Type B pancreatic cell (in vitro differentiated cells): ENCODE data around the gene KPNA1. TPM values are rescaled to one million over a fixed set of nuclear protein-coding genes. Genes with fewer than 3 reads are reported as not detected.

Experiments used
- DNase-seq: peaks from one replicate; pipeline ENCODE4 v3.0.0; 2021; ENCODE audit warnings: mixed read lengths; ENCODE audit not compliant: unreplicated experiment; ENCODE audit errors: extremely low spot score
- H3K27ac Mint-ChIP-seq: 2 replicates; pipeline ENCODE4 v1.8.0; 2021; ENCODE audit warnings: mild to moderate bottlenecking, mixed read lengths
- H3K27me3 Mint-ChIP-seq: 2 replicates; pipeline ENCODE4 v1.8.0; 2021; ENCODE audit warnings: mixed read lengths
- H3K36me3 Mint-ChIP-seq: 2 replicates; pipeline ENCODE4 v1.8.0; 2021; ENCODE audit warnings: mixed read lengths
- H3K4me1 Mint-ChIP-seq: one replicate; pipeline ENCODE4 v1.8.0; 2021; ENCODE audit warnings: mixed read lengths; ENCODE audit not compliant: unreplicated experiment
- H3K4me3 Mint-ChIP-seq: 2 replicates; pipeline ENCODE4 v1.8.0; 2021; ENCODE audit warnings: mild to moderate bottlenecking, mixed read lengths
- H3K9me3 Mint-ChIP-seq: 2 replicates; pipeline ENCODE4 v1.8.0; 2021; ENCODE audit warnings: mixed read lengths
- total RNA-seq: library from RNA; stranded (reverse); gene quantifications from 2 replicates; pipeline ENCODE4 v1.2.1, GENCODE V29; 2021; ENCODE audit warnings: low replicate concordance
- TF ChIP-seq, protein P1 (sequence below): fragments of 200-600 bp; sonication (generic); conservative IDR thresholded peaks from 2 replicates; pipeline ENCODE4 v1.5.0; 2021; ENCODE audit warnings: antibody characterized with exemption, mild to moderate bottlenecking

KPNA1 gene
- total RNA-seq, 1 donor from 2014 or later, result 67.7 TPM

DNA sequence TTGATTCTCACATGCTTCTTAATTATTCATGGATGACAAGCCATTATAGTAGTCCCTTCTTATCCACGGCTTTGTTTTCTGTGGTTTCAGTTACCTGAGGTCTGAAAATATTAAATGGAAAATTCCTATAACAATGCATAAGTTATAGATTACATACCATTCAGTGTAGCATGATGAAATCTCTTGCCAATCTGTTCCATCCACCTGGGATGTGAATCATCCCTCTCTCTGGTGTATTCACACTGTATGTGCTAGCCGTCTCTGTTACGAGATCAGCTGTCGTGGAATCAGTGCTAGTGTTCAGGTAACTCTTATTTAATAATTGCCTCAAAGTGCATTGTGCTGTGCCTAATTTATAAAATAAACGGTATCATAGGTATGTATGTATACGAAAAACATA, 104.1 kb downstream of the KPNA1 start:
- H3K36me3 Mint-ChIP-seq, result peaks cover 9% of the 10 kb centered on the region
- DNase-seq, result no peak
- H3K9me3 Mint-ChIP-seq, result no peaks in the 10 kb centered on the region
- H3K27me3 Mint-ChIP-seq, result no peaks in the 10 kb centered on the region
- H3K27ac Mint-ChIP-seq, result no peak overlapping the region
- H3K4me1 Mint-ChIP-seq, result peaks cover 15% of the 10 kb centered on the region
- TF ChIP-seq, protein P1, sequence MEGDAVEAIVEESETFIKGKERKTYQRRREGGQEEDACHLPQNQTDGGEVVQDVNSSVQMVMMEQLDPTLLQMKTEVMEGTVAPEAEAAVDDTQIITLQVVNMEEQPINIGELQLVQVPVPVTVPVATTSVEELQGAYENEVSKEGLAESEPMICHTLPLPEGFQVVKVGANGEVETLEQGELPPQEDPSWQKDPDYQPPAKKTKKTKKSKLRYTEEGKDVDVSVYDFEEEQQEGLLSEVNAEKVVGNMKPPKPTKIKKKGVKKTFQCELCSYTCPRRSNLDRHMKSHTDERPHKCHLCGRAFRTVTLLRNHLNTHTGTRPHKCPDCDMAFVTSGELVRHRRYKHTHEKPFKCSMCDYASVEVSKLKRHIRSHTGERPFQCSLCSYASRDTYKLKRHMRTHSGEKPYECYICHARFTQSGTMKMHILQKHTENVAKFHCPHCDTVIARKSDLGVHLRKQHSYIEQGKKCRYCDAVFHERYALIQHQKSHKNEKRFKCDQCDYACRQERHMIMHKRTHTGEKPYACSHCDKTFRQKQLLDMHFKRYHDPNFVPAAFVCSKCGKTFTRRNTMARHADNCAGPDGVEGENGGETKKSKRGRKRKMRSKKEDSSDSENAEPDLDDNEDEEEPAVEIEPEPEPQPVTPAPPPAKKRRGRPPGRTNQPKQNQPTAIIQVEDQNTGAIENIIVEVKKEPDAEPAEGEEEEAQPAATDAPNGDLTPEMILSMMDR, result no peak
- H3K4me3 Mint-ChIP-seq, result no peak overlapping the region

DNA sequence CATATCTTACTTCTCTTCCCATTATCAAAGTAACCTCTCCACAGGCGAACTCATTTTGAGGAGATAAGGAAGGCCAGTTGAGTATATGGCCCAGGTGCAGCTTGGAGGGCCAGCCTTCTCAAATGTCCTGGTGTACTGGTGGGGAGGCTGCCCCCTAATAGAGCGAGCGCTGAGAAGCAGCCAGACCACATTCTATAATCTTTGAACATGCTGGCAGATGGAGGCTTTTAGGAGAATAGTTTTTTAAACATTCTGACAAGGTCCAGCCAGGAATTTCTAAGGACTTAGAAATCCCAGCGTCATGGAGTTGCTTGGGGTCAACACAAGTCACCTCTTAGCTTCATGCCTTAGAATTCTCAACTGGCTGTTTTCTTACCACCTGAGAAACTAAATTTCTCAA, 104.6 kb downstream of the KPNA1 start:
- Mint-ChIP-seq H3K36me3 (peaks cover 9% of the 10 kb centered on the region), H3K27ac (no peak overlapping the region), H3K4me1 (peaks cover 11% of the 10 kb centered on the region), H3K9me3 (no peaks in the 10 kb centered on the region), H3K4me3 (no peak overlapping the region), H3K27me3 (no peaks in the 10 kb centered on the region)
- TF ChIP-seq, protein P1, result no peak
- DNase-seq, result no peak

DNA sequence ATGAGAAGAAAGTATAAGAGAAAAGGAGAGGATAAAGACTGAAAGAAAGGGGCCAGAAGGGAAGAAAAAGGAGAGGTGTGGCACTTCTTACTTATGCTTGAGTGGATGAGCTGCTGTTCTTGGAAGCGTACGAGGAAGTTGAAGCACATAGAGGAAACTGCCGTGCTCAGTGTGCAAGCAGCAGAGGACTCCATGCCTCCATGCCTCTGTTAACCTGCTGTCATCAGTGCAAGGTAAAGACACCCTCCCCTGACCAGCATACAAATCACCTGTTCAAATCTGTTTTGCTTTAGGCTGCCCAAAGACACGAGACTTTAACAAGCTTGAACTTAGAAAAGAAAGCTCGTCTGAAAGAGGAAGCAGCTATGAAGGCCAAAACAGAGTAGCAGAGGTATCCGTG, 105.3 kb downstream of the KPNA1 start:
- no peak overlapping the region for H3K4me3 Mint-ChIP-seq
- H3K4me1 Mint-ChIP-seq, result peaks cover 5% of the 10 kb centered on the region

DNA sequence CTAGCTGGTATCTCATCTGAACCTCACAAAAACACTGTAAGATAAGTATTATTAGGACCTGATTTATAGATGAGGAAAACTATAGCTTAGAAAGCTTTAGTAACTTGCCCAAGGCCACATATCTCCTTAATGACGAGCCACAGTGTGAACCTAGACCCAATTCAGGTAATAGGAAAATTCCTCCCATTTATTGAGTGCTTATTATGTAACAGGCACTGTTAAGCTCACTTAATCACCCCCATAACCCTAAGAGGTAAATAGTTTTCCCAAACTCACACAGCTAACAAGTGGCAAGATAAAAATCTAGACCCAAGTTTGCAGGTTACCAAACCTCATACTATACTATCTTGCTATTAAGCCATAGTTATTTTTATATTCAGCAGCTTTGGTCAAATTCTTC, 106.8 kb downstream of the KPNA1 start:
- Mint-ChIP-seq H3K36me3 (peaks cover 13% of the 10 kb centered on the region), H3K4me3 (no peak overlapping the region), H3K4me1 (no peaks in the 10 kb centered on the region)

More for the DNA sequence above, 105.3 kb downstream of the KPNA1 start:
- no peaks in the 10 kb centered on the region for H3K9me3 Mint-ChIP-seq
- no peak overlapping the region for H3K27ac Mint-ChIP-seq
- TF ChIP-seq, protein P1, result no peak
- DNase-seq, result no peak
- no peaks in the 10 kb centered on the region for H3K27me3 Mint-ChIP-seq
- H3K36me3 Mint-ChIP-seq, result peaks cover 9% of the 10 kb centered on the region

DNA sequence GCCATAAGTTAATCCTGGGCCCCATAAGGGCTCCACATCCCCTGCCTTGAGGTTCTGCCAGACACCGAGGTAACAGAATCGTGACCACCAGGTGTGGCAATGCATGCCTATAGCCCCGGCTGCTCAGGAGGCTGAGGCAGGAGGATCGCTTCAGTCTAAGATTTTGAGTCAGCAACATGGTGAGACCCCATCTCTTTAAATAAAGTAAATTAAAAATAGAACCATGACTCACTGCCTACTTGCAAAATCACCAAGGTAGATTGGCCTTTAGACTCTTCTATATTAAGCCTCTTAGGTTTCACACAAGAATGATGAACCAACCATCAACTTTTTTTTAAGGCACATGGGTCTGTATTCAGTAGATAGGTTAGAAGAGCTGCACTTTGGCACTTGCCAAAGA, 108.5 kb downstream of the KPNA1 start:
- peaks cover 13% of the 10 kb centered on the region for H3K36me3 Mint-ChIP-seq
- no peak for DNase-seq
- no peaks in the 10 kb centered on the region for H3K4me1 Mint-ChIP-seq
- TF ChIP-seq, protein P1, result no peak
- no peaks in the 10 kb centered on the region for H3K27me3 Mint-ChIP-seq
- no peaks in the 10 kb centered on the region for H3K9me3 Mint-ChIP-seq
- H3K27ac Mint-ChIP-seq, result no peak overlapping the region
- no peak overlapping the region for H3K4me3 Mint-ChIP-seq

More for the DNA sequence above, 106.8 kb downstream of the KPNA1 start:
- H3K27ac Mint-ChIP-seq, result no peak overlapping the region
- H3K27me3 Mint-ChIP-seq, result no peaks in the 10 kb centered on the region
- TF ChIP-seq, protein P1, result no peak
- DNase-seq, result no peak
- H3K9me3 Mint-ChIP-seq, result no peaks in the 10 kb centered on the region

DNA sequence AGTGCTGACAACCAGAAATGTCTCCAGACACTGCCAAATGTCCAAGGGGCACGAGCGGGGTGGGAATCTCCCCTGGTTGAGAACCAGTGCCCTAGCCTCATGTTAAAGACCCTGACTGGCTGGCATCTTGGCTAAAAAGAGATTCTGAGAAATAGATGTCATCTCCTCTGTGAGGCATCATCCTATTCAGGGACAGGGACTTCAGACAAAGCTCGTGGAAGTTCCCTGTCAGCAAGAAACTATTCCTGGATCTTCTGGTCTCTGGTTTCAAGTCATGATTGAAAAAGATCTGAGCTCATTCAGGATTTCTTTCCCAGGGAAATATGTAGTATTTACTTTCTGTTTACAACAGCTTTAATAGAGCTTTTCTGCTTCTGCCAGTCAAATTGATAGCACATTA, 109.7 kb downstream of the KPNA1 start:
- Mint-ChIP-seq H3K9me3 (no peaks in the 10 kb centered on the region), H3K27me3 (no peaks in the 10 kb centered on the region), H3K4me3 (no peak overlapping the region), H3K27ac (no peak overlapping the region), H3K4me1 (no peaks in the 10 kb centered on the region), H3K36me3 (peaks cover 9% of the 10 kb centered on the region)
- no peak for DNase-seq
- TF ChIP-seq, protein P1, result no peak
